Measurements from ENCODE around the gene HP.

The HP gene

DNA sequence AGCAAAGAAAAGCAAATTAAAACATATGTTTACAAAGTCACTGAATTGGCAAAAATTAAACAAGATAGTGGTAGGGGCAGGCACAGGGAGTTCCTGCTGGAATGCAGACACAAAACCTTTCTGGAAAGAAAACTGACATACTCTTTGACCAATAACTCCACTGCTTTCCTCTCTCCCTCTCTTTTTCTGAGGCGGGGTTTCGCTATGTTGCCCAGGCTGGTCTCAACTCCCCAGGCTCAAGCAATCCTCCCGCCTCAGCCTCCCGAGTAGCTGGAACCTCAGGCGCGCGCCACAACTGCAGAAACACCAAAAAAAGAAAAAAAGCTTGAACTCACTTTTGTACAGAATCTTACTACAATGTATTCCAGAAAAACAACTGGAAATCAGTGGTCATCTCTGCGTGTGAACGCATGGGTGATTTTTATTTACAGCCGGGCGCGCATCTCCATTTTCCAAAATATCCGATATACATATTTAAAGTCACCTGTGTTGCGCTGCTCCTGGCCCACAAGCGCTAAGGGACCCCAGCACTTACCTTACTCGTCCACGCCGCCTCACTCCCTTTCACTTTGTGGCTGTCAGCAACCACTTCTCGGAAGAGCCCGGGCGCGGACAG lies 38.6 kb downstream of the HP start:
- DNase-seq: no peak

DNA sequence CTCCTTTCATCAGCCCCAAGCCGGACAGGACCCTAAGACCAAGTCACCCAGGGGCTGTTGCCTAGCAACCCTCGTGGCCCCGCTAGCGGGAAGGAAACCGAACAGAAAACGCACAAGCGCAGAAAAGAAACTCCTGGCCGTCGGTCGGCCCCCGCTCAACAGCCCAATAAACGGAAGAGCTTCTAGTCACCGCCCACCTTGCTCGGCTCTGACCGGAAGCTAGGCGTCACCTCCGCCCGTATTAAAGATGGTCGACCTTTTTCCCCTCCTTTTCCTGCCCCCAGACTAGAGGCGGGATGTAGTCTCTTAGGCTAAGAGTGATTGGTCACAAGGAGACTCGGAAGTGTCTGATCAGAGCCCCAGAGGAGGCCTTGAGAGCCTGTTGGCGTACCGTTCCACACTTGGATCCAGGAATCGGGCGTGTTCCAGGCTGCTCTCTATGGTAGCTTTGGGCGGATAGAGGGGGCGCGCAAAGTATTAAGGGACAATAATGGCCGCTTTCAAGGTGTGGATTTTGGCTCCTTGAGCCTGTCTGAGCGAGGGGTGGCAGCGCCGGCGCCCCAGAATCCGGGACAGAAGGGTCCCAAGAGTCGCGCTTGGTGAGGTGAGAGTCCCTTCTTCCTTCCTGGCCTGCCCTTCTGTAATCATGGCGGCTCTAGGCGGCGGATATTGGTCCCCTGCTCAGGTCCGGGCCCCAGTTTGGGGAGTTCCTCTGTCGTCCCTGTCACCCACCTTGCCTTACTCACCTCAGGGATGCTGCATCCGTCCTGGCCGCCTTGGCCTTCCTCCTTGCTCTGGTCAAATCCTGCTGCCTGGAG lies 39.4 kb downstream of the HP start, which contains the start of the genes DHX38 and TXNL4B:
Gene DHX38, plus strand, starts transcription at position 400 of the 818 bp plus-strand sequence. CDS start 2,311 bp downstream, outside the sequence.
Gene TXNL4B, minus strand, starts transcription at position 173 of the 818 bp plus-strand sequence. CDS start 2,871 bp downstream, outside the sequence.
- DNase-seq: peak; percentile 99

DNA sequence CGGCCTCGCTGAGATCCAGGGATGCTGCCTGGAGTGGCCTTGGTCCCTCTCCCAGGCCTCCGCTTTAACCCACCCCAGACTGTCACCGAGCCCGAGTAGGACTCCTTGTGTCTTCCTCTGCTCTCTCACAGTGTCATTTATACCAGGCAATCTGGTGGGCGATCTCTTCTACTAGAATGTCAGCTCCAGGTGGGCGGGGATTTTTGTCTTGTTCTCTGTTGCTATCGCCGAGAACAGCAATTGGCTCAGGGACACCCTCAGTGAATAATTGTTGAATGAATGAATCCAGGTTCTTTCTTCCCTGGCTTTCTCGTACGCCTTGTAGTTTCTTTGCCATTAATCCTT lies 39.9 kb downstream of the HP start:
- no peak for DNase-seq

DNA sequence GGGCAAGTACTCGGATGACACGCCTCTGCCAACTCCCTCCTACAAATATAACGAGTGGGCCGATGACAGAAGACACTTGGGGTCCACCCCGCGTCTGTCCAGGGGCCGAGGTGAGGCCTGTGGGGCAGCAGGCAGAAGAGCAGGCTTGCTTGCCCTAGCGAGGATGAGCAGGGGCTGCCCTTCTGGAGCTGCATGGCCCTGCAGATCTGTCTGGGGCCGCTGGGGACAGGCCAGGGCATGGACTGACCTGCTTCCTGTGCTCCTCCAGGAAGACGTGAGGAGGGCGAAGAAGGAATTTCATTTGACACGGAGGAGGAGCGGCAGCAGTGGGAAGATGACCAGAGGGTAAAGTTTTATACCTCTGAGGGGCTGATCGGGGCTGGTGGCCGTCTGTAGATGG lies 44.6 kb downstream of the HP start:
- DNase-seq: no peak

DNA sequence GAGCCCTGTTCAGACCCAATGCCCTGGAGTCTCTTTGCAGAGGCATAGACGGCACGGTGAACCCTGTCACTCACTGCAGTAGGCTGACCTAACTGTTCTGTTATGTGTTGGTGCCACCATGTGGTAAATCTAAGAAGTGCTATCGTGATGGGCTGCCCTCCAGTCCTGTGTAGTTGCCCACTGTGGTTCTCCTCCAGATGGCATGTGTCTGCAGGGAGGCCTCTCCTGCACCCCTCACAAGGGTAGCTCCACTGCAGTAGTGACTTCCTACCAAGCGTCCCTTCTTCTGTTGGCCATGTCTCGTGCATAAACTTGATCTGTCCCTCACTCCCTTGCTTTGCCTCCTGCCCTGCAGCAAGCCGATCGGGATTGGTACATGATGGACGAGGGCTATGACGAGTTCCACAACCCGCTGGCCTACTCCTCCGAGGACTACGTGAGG lies 45.1 kb downstream of the HP start:
- DNase-seq: peak; percentile 47

DNA sequence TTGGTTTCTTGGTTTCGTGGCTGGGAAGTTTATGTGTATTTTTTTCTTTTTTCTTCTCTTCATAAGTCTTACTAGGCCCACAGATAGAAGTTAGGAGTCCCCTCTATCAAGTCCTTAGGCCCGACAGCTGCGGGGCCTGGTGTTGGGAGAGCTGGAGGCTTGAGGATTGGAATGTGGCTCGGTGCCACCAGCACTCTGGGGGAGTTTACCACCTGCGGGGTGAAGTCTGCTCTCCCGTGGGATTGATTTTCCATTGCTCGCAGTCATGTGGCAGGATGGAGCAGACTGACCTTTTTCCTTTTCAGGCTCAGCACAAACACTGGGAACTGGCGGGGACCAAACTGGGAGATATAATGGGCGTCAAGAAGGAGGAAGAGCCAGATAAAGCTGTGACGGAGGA lies 46.9 kb downstream of the HP start:
- DNase-seq: no peak

DNA sequence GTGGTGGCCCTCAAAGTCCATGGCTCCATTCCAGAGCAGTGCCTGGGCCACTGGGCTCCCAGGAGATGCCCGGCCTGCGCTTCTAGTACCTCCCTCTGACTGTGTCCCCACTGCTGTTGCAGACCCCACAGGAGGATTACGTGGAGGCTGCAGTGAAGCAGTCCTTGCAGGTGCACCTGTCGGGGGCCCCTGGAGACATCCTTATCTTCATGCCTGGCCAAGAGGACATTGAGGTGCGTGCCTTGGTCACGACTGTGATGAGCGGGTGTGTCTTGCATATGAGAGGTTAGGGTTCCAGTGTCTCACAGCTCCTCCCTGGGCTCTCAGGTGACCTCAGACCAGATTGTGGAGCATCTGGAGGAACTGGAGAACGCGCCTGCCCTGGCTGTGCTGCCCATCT lies 50.6 kb downstream of the HP start:
- no peak for DNase-seq

DNA sequence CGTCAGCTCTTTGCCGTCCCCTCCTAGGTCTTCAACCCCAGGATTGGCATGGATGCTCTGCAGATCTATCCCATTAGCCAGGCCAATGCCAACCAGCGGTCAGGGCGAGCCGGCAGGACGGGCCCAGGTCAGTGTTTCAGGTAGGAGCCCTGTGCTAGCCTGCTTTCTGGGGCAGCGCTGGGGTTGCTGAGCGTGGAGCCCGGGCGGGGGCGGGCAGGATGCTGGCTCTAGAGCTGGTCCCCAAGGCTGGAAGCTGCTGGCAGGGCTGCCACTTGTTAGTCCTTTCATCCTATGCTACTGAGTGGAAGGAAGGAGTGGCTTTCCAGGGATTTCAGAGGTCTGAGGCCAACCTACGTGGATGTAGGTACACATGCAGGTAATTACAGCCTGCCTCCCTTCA lies 51.7 kb downstream of the HP start:
- no peak for DNase-seq

DNA sequence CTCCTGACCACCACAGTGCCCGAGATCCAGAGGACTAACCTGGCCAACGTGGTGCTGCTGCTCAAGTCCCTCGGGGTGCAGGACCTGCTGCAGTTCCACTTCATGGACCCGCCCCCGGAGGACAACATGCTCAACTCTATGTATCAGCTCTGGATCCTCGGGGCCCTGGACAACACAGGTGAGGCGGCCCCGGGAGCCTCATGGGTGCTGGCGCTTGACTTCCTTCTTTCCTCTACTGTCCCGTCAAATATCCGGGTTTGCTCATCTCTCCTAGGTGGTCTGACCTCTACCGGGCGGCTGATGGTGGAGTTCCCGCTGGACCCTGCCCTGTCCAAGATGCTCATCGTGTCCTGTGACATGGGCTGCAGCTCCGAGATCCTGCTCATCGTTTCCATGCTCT lies 53.1 kb downstream of the HP start:
- DNase-seq: no peak

DNA sequence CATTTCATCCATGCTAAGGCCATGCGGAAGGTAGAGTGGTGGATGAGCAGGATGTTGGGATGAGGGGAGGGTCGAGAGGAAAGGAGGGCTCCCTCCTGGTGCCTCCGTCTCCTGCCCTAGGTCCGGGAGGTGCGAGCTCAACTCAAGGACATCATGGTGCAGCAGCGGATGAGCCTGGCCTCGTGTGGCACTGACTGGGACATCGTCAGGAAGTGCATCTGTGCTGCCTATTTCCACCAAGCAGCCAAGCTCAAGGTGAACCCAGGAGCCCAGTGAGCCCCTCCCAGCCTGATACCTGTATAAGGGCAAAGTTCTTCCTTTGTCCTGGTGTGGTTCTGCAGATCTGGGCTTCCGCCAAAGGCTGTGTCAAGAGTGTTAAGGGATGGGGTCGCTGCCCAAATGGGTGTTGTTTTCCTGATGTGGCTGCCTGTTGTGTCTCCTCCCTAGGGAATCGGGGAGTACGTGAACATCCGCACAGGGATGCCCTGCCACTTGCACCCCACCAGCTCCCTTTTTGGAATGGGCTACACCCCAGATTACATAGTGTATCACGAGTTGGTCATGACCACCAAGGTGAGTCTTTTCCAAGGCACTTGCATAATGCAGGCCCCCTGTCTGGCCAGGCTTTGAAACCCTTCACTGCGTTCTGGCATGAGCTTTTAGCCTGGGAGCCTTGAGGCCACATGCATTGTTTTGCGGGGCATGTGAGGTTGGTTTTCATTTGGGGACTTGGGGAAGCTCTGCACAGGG lies 54.2 kb downstream of the HP start:
- no peak for DNase-seq

DNA sequence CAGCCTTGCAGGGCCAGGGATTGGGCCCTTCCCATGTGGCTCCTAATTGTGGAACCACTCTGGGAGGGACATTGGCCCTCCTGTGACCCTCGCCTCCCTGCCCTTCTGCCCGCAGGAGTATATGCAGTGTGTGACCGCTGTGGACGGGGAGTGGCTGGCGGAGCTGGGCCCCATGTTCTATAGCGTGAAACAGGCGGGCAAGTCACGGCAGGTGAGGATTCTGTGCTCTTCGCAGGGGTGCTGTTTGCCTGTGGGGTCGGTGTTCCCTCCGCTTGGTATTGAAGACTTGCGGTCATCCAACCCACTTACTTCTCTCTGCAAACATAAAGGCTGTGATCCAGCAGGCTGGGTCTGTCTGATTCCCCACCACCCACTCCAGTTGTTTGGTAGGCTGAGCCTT lies 55.0 kb downstream of the HP start:
- DNase-seq: no peak

DNA sequence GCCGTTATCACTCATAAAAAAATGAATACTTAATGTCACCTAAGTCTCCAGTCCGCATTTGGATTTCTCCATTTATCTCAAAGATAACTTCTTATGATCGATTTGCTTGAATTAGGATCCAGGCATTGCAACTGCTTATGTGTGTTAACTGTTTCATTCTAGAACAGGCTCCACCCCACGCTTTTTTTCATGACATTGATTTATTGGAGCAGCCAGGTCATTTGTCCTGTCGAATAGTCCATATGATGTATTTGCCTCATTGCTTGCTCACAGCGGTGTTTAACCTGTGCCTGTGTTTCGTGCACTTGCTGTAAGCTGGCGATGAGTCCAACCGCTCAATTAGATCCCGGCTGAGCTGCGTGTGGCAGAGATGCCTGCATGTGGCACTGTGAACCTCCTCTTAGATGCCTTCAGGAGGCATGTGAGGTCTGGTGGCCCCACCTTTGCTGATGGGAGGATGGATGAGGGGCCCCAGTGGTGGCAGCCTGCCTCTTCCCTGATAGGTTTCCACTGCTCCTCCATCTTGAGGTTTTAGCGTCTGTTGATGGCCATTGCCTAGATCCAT lies 55.7 kb downstream of the HP start:
- no peak for DNase-seq

Measured in NCI-H1092 treated with DMSO at 0.1 percent for 48 hours (cell line).